ENCODE results near the gene FUCA1. TPM values are rescaled to one million over a fixed set of nuclear protein-coding genes. Genes with fewer than 3 reads are reported as not detected.
A peak's percentile ranks its signal among the peaks of the same experiment; 100 is the strongest.

FUCA1 gene
- total RNA-seq, 1 donor from 2014 or later = 12.6 TPM

DNA sequence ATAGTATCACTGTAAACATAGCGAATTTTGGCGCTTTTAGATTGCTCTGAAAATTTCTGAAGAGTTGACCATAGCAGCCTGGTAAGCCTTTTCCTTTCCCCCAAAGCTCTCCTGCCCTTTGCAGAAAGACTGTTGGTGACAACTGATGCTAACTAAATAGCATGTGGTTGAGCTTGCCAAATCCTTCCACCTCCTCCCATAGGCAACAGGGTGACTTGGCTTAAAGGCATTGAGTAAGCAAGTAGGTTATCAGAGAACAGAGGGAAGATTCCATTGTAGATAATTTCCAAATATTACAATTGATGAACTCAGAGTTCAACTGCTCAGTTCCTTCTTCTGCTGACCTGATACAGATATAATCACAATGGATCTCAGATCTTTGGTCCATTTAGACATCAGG is 22.9 kb downstream of the FUCA1 start:
- Mint-ChIP-seq H3K27ac (peak overlapping the region; percentile 70), H3K36me3 (no peaks in the 10 kb centered on the region), H3K27me3 (ENCODE audit: insufficient read depth, low read depth) (peaks cover 7% of the 10 kb centered on the region), H3K4me3 (no peak overlapping the region), H3K4me1 (no peaks in the 10 kb centered on the region), H3K9me3 (no peaks in the 10 kb centered on the region)
- H3K79me2 ChIP-seq (ENCODE audit: low read depth) = no peaks in the 10 kb centered on the region
- H3K9ac ChIP-seq = no peak overlapping the region
- no peak overlapping the region for H2AFZ ChIP-seq (replicated peaks)
- no peaks in the 10 kb centered on the region for H3K4me1 ChIP-seq
- H3K9me3 ChIP-seq (ENCODE audit: low read depth) = no peaks in the 10 kb centered on the region
- no peaks in the 10 kb centered on the region for H4K20me1 ChIP-seq (ENCODE audit: low read depth)
- no peak overlapping the region for H3K4me2 ChIP-seq
- TF ChIP-seq EZH2 (IDR thresholded peaks at IDR 0.05) (no peak), EZH2phosphoT487 (IDR thresholded peaks at IDR 0.05) (no peak)
- TF ChIP-seq, protein P1, sequence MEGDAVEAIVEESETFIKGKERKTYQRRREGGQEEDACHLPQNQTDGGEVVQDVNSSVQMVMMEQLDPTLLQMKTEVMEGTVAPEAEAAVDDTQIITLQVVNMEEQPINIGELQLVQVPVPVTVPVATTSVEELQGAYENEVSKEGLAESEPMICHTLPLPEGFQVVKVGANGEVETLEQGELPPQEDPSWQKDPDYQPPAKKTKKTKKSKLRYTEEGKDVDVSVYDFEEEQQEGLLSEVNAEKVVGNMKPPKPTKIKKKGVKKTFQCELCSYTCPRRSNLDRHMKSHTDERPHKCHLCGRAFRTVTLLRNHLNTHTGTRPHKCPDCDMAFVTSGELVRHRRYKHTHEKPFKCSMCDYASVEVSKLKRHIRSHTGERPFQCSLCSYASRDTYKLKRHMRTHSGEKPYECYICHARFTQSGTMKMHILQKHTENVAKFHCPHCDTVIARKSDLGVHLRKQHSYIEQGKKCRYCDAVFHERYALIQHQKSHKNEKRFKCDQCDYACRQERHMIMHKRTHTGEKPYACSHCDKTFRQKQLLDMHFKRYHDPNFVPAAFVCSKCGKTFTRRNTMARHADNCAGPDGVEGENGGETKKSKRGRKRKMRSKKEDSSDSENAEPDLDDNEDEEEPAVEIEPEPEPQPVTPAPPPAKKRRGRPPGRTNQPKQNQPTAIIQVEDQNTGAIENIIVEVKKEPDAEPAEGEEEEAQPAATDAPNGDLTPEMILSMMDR (IDR thresholded peaks at IDR 0.05) = no peak
- no peak overlapping the region for H3K27ac ChIP-seq
- no peak overlapping the region for H3K4me3 ChIP-seq
- DNase-seq (ENCODE audit: low spot score) = no peak
- no peaks in the 10 kb centered on the region for H3F3A ChIP-seq (ENCODE audit: low read depth)
- H3K27me3 ChIP-seq = no peaks in the 10 kb centered on the region
- H3K36me3 ChIP-seq = no peaks in the 10 kb centered on the region

GRCh38 chr1:23843644-23844043 is 24.4 kb downstream of the FUCA1 start:
- Mint-ChIP-seq H3K4me3 (no peak overlapping the region), H3K9me3 (no peaks in the 10 kb centered on the region), H3K4me1 (peaks cover under 1% of the 10 kb centered on the region), H3K36me3 (no peaks in the 10 kb centered on the region), H3K27me3 (ENCODE audit: insufficient read depth, low read depth) (peaks cover 3% of the 10 kb centered on the region), H3K27ac (no peak overlapping the region)
- H2AFZ ChIP-seq (replicated peaks) = no peak overlapping the region
- TF ChIP-seq EZH2phosphoT487 (IDR thresholded peaks at IDR 0.05) (no peak), EZH2 (IDR thresholded peaks at IDR 0.05) (no peak)
- TF ChIP-seq, protein P1 (IDR thresholded peaks at IDR 0.05) = no peak
- DNase-seq (ENCODE audit: low spot score) = no peak
- no peaks in the 10 kb centered on the region for H3K36me3 ChIP-seq
- no peaks in the 10 kb centered on the region for H3K9me3 ChIP-seq (ENCODE audit: low read depth)
- H3K4me2 ChIP-seq = no peak overlapping the region
- no peak overlapping the region for H3K27ac ChIP-seq
- H3K9ac ChIP-seq = no peak overlapping the region
- H4K20me1 ChIP-seq (ENCODE audit: low read depth) = no peaks in the 10 kb centered on the region
- no peaks in the 10 kb centered on the region for H3K4me1 ChIP-seq
- H3K79me2 ChIP-seq (ENCODE audit: low read depth) = no peaks in the 10 kb centered on the region
- H3F3A ChIP-seq (ENCODE audit: low read depth) = no peaks in the 10 kb centered on the region
- peaks cover 4% of the 10 kb centered on the region for H3K27me3 ChIP-seq
- no peak overlapping the region for H3K4me3 ChIP-seq

DNA sequence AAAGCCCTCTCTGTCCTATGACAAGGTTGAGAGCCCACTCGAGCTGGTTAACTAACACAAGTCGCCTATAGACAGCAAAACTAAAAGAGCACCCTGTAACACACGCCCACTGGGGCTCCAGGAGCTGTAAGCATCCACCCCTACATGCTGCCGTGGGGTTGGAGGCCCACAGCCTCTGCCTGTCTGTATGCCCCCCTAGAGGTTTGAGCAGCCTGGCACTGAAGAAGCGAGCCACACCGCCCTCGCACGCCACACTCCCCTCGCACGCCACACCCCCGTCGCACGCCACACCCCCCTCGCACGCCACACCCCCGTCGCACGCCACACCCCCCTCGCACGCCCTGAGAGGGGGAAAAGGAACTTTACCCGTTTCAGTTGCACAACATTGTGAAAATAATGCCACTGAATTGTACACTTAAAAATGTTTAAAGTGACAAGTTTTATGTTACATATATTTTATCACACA is 29.7 kb downstream of the FUCA1 start:
- peaks cover 5% of the 10 kb centered on the region for H3K4me1 Mint-ChIP-seq
- DNase-seq (ENCODE audit: low spot score) = peak; percentile 59
- H3K9me3 Mint-ChIP-seq = no peaks in the 10 kb centered on the region
- TF ChIP-seq EZH2 (IDR thresholded peaks at IDR 0.05) = no peak
- Histone ChIP-seq H3F3A (ENCODE audit: low read depth) (peaks cover 5% of the 10 kb centered on the region), H4K20me1 (ENCODE audit: low read depth) (no peaks in the 10 kb centered on the region), H3K9me3 (ENCODE audit: low read depth) (no peaks in the 10 kb centered on the region), H3K27ac (no peak overlapping the region), H3K4me1 (peaks cover 4% of the 10 kb centered on the region), H3K9ac (no peak overlapping the region), H3K79me2 (ENCODE audit: low read depth) (no peaks in the 10 kb centered on the region), H3K4me3 (peak overlapping the region; percentile 41), H2AFZ (replicated peaks) (peak overlapping the region; percentile 83), H3K27me3 (peaks cover 31% of the 10 kb centered on the region), H3K4me2 (peak overlapping the region; percentile 77), H3K36me3 (no peaks in the 10 kb centered on the region)
- H3K27ac Mint-ChIP-seq = no peak overlapping the region
- H3K4me3 Mint-ChIP-seq = peak overlapping the region; percentile 80
- no peaks in the 10 kb centered on the region for H3K36me3 Mint-ChIP-seq
- H3K27me3 Mint-ChIP-seq (ENCODE audit: insufficient read depth, low read depth) = peaks cover 10% of the 10 kb centered on the region

GRCh38 chr1:23837908-23838307 is 30.2 kb downstream of the FUCA1 start:
- Mint-ChIP-seq H3K36me3 (no peaks in the 10 kb centered on the region), H3K4me1 (peaks cover 5% of the 10 kb centered on the region), H3K9me3 (no peaks in the 10 kb centered on the region), H3K4me3 (peak overlapping the region; percentile 80), H3K27me3 (ENCODE audit: insufficient read depth, low read depth) (peaks cover 10% of the 10 kb centered on the region), H3K27ac (no peak overlapping the region)
- no peak for TF ChIP-seq EZH2phosphoT487 (IDR thresholded peaks at IDR 0.05)
- Histone ChIP-seq H3K4me2 (peak overlapping the region; percentile 77), H3K27me3 (peaks cover 31% of the 10 kb centered on the region), H3K9ac (no peak overlapping the region), H3K4me3 (peak overlapping the region; percentile 41), H4K20me1 (ENCODE audit: low read depth) (no peaks in the 10 kb centered on the region), H3K27ac (no peak overlapping the region), H3K79me2 (ENCODE audit: low read depth) (no peaks in the 10 kb centered on the region), H3K36me3 (no peaks in the 10 kb centered on the region), H2AFZ (replicated peaks) (peak overlapping the region; percentile 83), H3F3A (ENCODE audit: low read depth) (peaks cover 5% of the 10 kb centered on the region), H3K4me1 (peaks cover 4% of the 10 kb centered on the region), H3K9me3 (ENCODE audit: low read depth) (no peaks in the 10 kb centered on the region)
- no peak for DNase-seq (ENCODE audit: low spot score)

Measured in neural progenitor cell (in vitro differentiated cells).